GM21423 (cell line): Measurements from ENCODE around the gene P4HA3.
"Not testable (repeated sequence)": the region's sequence is repeated elsewhere in the genome, so short reads cannot be mapped to it uniquely, and the experiment has no call there.

Experiments
- ATAC-seq: cut with Tn5 transposase; IDR thresholded peaks from one replicate; pipeline ENCODE4 v1.9.1; 2021; ENCODE audit warnings: mild to moderate bottlenecking, moderate library complexity; ENCODE audit not compliant: unreplicated experiment

Gene P4HA3

GRCh38 chr11:74311352-74311926 is at the start of gene P4HA3:
P4HA3 (minus strand) TSS chr11:74311640; CDS start chr11:74311611, 29 bp downstream.
- no peak for ATAC-seq

GRCh38 chr11:74357449-74357848 is 46.0 kb upstream of the P4HA3 start:
- no peak for ATAC-seq

- no peak for ATAC-seq
These were observed 44.2 kb upstream of the P4HA3 start for GRCh38 chr11:74355626-74356025.

GRCh38 chr11:74354036-74354435 is 42.6 kb upstream of the P4HA3 start:
- no peak for ATAC-seq

- no peak for ATAC-seq
These were observed 35.9 kb upstream of the P4HA3 start for GRCh38 chr11:74347381-74347780.

GRCh38 chr11:74345420-74345819 is 34.0 kb upstream of the P4HA3 start:
- no peak for ATAC-seq

DNA sequence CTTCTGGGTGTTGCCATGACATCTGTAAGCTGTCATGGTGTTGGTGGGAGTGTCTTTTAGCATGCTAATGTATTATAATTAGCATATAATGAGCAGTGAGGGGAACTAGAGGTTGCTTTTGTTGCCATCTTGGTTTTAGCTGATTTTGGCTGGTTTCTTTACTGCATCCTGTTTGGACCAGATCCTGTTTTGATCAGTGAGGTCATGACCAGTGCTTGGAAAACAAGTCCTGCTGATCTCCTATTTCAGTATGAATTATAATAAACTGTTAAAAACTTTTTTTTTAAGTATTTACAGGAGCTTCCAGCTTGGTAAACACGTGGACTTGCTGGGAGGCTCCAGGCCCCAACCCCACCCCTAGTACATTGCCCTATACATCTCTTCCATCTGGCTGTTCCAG is 30.5 kb upstream of the P4HA3 start:
- ATAC-seq, result no peak

DNA sequence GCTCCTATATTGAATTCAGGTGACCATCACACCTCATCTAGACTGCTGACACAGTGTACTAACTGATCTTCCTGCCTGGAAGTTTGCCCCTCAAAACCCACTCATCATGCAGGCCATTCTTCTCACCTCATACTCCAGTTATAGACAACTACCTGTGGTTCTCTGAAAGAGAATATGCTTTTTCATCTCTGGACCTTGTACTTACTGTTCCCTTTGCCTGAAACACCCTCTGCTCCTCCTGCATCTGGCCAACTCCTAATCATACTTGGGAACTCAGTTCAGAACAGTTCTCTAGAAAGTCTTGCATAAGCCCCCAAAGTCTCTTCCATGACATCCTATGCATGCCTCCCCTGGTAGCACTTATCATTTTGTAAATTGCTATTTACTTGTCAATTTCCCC is 28.2 kb upstream of the P4HA3 start:
- ATAC-seq, result no peak

- ATAC-seq, result no peak
These were observed 27.5 kb upstream of the P4HA3 start for GRCh38 chr11:74338963-74339362.

DNA sequence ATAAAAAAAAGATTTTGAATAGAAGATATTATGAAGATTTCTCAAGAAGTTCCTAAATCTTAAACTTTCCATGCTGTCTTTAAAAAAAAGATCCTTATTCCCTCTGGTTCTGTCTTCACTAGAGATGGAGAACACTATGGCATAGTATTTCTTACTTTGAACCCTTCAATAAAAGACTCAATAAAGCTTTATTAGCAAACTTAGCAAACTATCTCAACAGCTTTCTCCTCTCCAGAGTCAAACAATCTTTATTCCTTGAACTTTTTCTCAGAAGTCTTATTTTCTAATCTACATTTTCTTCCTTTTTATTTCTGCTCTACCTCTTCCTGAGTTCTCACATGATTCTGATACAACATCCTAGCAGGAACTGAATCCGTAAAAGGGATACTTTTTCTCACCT is 21.8 kb upstream of the P4HA3 start:
- ATAC-seq, result no peak

DNA sequence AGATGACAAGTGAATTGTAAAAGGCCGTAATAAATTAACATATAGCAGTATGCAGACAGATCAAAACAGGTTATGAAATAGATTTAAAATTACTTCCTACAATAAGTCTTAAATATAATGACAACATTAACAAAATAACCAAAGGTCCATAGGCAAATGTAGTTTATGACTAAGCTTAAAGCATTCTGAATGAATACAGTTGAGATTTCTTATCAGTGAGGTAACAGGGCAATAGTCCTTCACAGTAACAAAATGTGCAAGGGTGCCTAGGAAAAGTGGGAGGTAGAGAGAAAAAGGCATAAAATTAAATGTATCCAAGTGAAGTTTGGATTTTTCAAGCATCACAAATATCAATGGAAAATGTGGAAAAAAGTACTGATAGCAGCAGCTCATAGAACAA is 20.9 kb upstream of the P4HA3 start:
- ATAC-seq, result no peak

DNA sequence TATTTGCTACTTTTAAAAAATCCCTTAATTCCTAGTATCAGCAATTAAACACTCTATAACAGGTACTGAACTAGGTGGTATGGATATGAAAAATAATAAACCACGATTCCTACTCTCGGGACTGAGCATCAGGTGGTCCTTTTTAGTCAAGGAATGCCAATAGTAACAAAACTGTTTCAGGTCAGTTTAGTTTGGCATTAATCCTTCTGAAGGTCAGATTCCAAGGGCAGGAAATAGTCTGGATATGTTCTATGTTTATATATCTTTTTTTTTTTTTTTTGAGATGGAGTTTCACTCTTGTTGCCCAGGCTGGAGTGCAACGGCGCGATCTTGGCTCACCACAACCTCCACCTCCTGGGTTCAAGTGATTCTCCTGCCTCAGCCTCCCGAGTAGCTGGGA is 19.6 kb upstream of the P4HA3 start:
- ATAC-seq, result not testable (repeated sequence)

- ATAC-seq, result no peak
These were observed 18.8 kb upstream of the P4HA3 start for GRCh38 chr11:74330075-74330858.

DNA sequence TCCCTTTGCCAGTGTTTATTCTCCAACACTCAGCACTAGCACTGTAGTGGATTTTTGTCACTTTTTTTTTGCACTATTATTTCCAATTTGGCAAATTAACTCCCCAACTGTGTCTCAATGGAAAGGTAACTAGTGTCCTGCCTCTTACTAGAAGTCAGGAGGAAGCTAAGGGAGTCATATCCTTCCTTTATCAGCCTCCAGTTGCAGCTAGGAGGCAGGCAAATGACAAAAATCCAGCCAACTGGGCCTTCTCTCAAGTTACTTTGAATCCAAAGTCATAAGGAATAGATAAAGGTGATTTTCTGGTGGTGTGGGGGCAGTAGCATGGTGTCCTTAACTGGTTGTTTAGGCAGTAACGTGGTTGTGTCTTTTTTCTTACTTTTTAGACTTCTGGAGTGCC is 15.6 kb upstream of the P4HA3 start:
- no peak for ATAC-seq

GRCh38 chr11:74326665-74327064 is 15.2 kb upstream of the P4HA3 start:
- no peak for ATAC-seq

- no peak for ATAC-seq
These were observed 14.5 kb upstream of the P4HA3 start for GRCh38 chr11:74325649-74326645.

DNA sequence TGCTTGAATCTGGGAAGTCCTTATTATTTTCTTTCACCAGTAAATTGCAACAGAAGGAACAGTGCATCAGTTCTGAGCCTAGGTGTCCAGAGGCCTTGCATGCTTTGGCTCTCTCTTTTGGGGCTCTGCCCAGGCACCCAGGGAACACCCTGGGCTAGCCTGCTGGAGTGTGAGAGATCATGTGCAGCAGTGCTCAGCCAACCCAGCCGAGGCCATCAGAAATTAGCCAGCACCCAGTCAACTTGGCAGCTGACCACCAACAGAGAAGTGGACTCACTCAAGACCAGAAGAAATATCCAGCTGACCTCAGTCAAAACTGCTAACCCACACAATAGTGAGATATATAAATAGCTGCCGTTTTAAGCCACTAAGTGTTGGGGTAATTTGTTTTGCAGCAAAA is 11.2 kb upstream of the P4HA3 start:
- ATAC-seq, result no peak

DNA sequence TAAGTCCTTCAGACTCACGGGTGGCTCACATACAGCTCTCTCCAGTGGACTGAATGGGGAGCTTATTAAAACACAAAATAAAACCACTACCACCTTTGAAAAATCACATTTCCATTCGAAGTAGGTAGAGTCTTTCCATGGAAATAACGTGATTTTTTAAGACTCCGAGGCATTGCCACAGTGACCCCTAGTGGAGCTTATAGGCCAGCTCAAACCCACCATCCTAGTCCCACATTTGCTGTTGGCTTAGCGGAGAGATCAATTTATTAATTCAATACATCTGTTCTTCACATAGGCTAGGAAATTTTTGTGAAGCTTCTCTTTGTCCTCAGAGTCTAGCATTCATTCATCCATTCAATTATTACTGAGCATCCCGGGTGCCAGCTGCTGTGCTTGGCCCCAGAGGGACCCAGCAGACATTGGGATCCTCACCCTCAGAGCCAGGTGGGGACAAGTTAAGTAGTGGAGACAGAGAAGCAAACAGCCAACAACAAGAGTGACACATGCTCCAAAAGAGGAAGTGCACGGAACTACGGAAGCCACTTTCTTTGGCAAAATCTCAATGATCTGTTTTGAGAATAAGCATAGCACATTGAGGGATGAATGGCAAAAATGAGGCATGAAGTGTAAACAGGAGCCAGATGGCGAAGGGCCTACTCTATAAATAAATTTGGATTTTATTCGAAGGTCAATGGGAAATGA is 10.2 kb upstream of the P4HA3 start:
- ATAC-seq, result no peak

DNA sequence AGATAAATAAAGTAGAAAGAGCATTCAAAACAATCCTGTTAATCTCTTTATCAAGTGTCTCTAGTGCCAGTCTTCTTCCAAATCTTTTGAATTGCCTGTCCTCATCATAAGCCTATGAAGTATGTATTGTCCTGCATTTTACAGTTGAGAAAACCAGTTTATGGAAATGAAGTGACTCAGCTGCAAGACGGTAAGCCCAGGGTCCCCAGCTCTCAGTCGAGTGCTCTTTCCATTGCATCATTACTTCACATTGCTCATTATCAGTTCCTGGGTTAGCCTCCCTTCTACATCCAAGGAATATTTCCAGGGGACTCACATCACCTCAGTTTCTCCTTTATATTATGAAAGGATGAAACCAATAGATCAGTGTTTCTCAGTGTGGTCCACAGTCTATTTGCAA is 9.1 kb upstream of the P4HA3 start:
- ATAC-seq, result no peak

GRCh38 chr11:74319139-74319816 is 7.8 kb upstream of the P4HA3 start:
- no peak for ATAC-seq
